GM18511 (cell line): ENCODE results near the gene YLPM1.
A peak's percentile ranks its signal among the peaks of the same experiment; 100 is the strongest.
"Not testable (repeated sequence)": the region's sequence is repeated elsewhere in the genome, so short reads cannot be mapped to it uniquely, and the experiment has no call there.

Experiments
- ATAC-seq: cut with Tn5 transposase; IDR thresholded peaks from one replicate; pipeline ENCODE4 v1.9.1; 2021; ENCODE audit warnings: mild to moderate bottlenecking, moderate library complexity; ENCODE audit not compliant: unreplicated experiment

The YLPM1 gene

GRCh38 chr14:74762917-74763802 is at the start of gene YLPM1:
TSS of gene YLPM1 (plus strand) at chr14:74763316. CDS start at chr14:74763490, 174 bp downstream.
- peak; percentile 92 for ATAC-seq

GRCh38 chr14:74713395-74713735 is 49.8 kb upstream of the YLPM1 start:
- ATAC-seq: no peak

- no peak for ATAC-seq
These were observed 42.6 kb upstream of the YLPM1 start for GRCh38 chr14:74720526-74720925.

GRCh38 chr14:74723134-74723533 is 40.0 kb upstream of the YLPM1 start:
- ATAC-seq: no peak

- no peak for ATAC-seq
These were observed 30.7 kb upstream of the YLPM1 start for GRCh38 chr14:74732387-74732786.

- no peak for ATAC-seq
These were observed 29.9 kb upstream of the YLPM1 start for GRCh38 chr14:74733221-74733620.

- no peak for ATAC-seq
These were observed 28.0 kb upstream of the YLPM1 start for GRCh38 chr14:74735125-74735524.

GRCh38 chr14:74737753-74738325 is 25.3 kb upstream of the YLPM1 start:
- no peak for ATAC-seq

- no peak for ATAC-seq
These were observed 23.7 kb upstream of the YLPM1 start for GRCh38 chr14:74739293-74740030.

GRCh38 chr14:74747237-74747636 is 15.9 kb upstream of the YLPM1 start:
- no peak for ATAC-seq

GRCh38 chr14:74754157-74754556 is 9.0 kb upstream of the YLPM1 start:
- ATAC-seq: no peak

- ATAC-seq: no peak
These were observed 8.2 kb upstream of the YLPM1 start for GRCh38 chr14:74754899-74755298.

GRCh38 chr14:74756326-74756725 is 6.8 kb upstream of the YLPM1 start:
- no peak for ATAC-seq

GRCh38 chr14:74758505-74758904 is 4.6 kb upstream of the YLPM1 start:
- ATAC-seq: not testable (repeated sequence)

- no peak for ATAC-seq
These were observed 851 bp downstream of the YLPM1 start for GRCh38 chr14:74763803-74764531.

GRCh38 chr14:74765721-74766120 is 2.6 kb downstream of the YLPM1 start:
- no peak for ATAC-seq

GRCh38 chr14:74771399-74771798 is 8.3 kb downstream of the YLPM1 start:
- no peak for ATAC-seq

GRCh38 chr14:74784634-74785033 is 21.5 kb downstream of the YLPM1 start:
- ATAC-seq: no peak

GRCh38 chr14:74785056-74785613 is 22.0 kb downstream of the YLPM1 start:
- ATAC-seq: no peak

- no peak for ATAC-seq
These were observed 23.7 kb downstream of the YLPM1 start for GRCh38 chr14:74786796-74787315.
